PC-9 (cell line): ENCODE data around the gene ATP1A2. TPM values are rescaled to one million over a fixed set of nuclear protein-coding genes. Genes with fewer than 3 reads are reported as not detected.
A peak's percentile ranks its signal among the peaks of the same experiment; 100 is the strongest.

Experiments
- BruUV-seq: library from RNA; stranded (reverse); fragments of 400-500 nt; replicated peaks from 2 replicates; lab custom pipeline; 2021; lab: Mats Ljungman, UMichigan
- CTCF ChIA-PET: fragments of 300-600 bp; sonication (Branson Sonifier 250); formaldehyde crosslinking; loops from one replicate; lab custom pipeline; 2022; ENCODE audit warnings: antibody characterized with exemption; lab: Charles Lee
- POLR2A ChIA-PET: fragments of 300-600 bp; sonication (Branson Sonifier 250); formaldehyde crosslinking; loops from one replicate; lab custom pipeline; 2022; ENCODE audit warnings: antibody characterized with exemption; ENCODE audit not compliant: unreplicated experiment; lab: Charles Lee
- DNase-seq, 2 experiments: peaks; one replicate each; pipeline versions ENCODE4 v3.0.0 to v3.0.0-alpha.2; 2015 to 2022; ENCODE audit warnings: mixed read lengths in 1 of 2
- H2AFZ ChIP-seq: fragments of 200-600 bp; sonication (generic); 2 replicates; pipeline ENCODE4 v1.8.1; 2017; ENCODE audit warnings: antibody characterized with exemption
- H3F3A ChIP-seq: fragments of 200-600 bp; sonication (generic); 2 replicates; pipeline ENCODE4 v1.8.1; 2017; ENCODE audit warnings: antibody characterized with exemption, mild to moderate bottlenecking, low read depth; ENCODE audit not compliant: insufficient read depth
- H3K27ac ChIP-seq: fragments of 200-600 bp; sonication (generic); 2 replicates; pipeline ENCODE4 v1.6.1; 2016; ENCODE audit warnings: mixed run types
- H3K27me3 ChIP-seq: fragments of 200-600 bp; sonication (generic); 2 replicates; pipeline ENCODE4 v1.6.1; 2016; ENCODE audit warnings: low read depth, mixed run types; ENCODE audit not compliant: insufficient read depth
- H3K36me3 ChIP-seq: fragments of 200-600 bp; sonication (generic); 2 replicates; pipeline ENCODE4 v1.6.1; 2016; ENCODE audit warnings: low read depth, mixed run types
- H3K4me1 ChIP-seq: fragments of 200-600 bp; sonication (generic); replicated peaks from 2 replicates; pipeline ENCODE4 v1.6.1; 2016; ENCODE audit warnings: mixed run types; ENCODE audit not compliant: insufficient read depth
- H3K4me2 ChIP-seq: fragments of 200-600 bp; sonication (generic); 2 replicates; pipeline ENCODE4 v1.6.1; 2017; ENCODE audit warnings: mixed run types
- H3K4me3 ChIP-seq: fragments of 200-600 bp; sonication (generic); 2 replicates; pipeline ENCODE4 v1.6.1; 2016; ENCODE audit warnings: mixed run types
- H3K79me2 ChIP-seq: fragments of 200-600 bp; sonication (generic); 2 replicates; pipeline ENCODE4 v1.6.1; 2017; ENCODE audit warnings: low read depth, mixed run types
- H3K9me2 ChIP-seq: fragments of 200-600 bp; sonication (generic); 2 replicates; pipeline ENCODE4 v1.8.1; 2017; ENCODE audit warnings: mild to moderate bottlenecking; ENCODE audit not compliant: insufficient read depth
- H3K9me3 ChIP-seq: fragments of 200-600 bp; sonication (generic); 2 replicates; pipeline ENCODE4 v1.8.1; 2016; ENCODE audit warnings: low read depth; ENCODE audit not compliant: insufficient read depth
- H4K20me1 ChIP-seq: fragments of 200-600 bp; sonication (generic); 2 replicates; pipeline ENCODE4 v1.8.1; 2017; ENCODE audit not compliant: insufficient read depth
- CTCF ChIP-seq: fragments of 200-600 bp; sonication (generic); conservative IDR thresholded peaks from 2 replicates; pipeline ENCODE4 v1.6.1; 2017; ENCODE audit warnings: mixed run types, antibody characterized with exemption, mild to moderate bottlenecking, moderate library complexity
- EZH2 ChIP-seq: fragments of 200-600 bp; sonication (generic); IDR thresholded peaks from 2 replicates; pipeline ENCODE4 v1.8.0; 2017; ENCODE audit warnings: antibody characterized with exemption, low read depth
- intact Hi-C: fragments of 100-400 bp; cut with micrococcal nuclease; formaldehyde crosslinking; loops from one replicate; pipeline ENCODE4 v1.10.0; 2022; ENCODE audit not compliant: unreplicated experiment
- total RNA-seq: library from RNA; stranded (reverse); gene quantifications from 2 replicates; pipeline ENCODE4 v1.2.3, GENCODE V29; 2021

ATP1A2 gene
- total RNA-seq, 1 experiment from 2014 or later, result 1.1 TPM

- ChIA-PET CTCF (interaction anchor here (0.6 kb wide), 1 partner anchor 81 kb away, joined by 3 read pairs; no protein-coding TSS in a partner anchor), POLR2A (interaction anchor here (0.6 kb wide), 2 partner anchors 18 to 39 kb away, joined by 3 to 5 read pairs; no protein-coding TSS in a partner anchor)
- no peak for DNase-seq
- no peaks in the 10 kb centered on the region for H3K27me3 ChIP-seq
- H2AFZ ChIP-seq, result no peak overlapping the region
- no peak overlapping the region for H3K27ac ChIP-seq
- H3F3A ChIP-seq, result peaks cover 19% of the 10 kb centered on the region; the same call in 1 of the 2 replicates
- peaks cover 62% of the 10 kb centered on the region for H3K4me1 ChIP-seq
- no peaks in the 10 kb centered on the region for H4K20me1 ChIP-seq
- no peaks in the 10 kb centered on the region for H3K9me2 ChIP-seq
- H3K9me3 ChIP-seq, result no peaks in the 10 kb centered on the region
- no peaks in the 10 kb centered on the region for H3K79me2 ChIP-seq
- TF ChIP-seq EZH2 (no peak), CTCF (no peak)
- no peak overlapping the region for H3K4me3 ChIP-seq
- no TSS peak for BruUV-seq
- no peaks in the 10 kb centered on the region for H3K36me3 ChIP-seq
- intact Hi-C loops, result no loop called here
- H3K4me2 ChIP-seq, result no peak overlapping the region
Observed at GRCh38 chr1:160127381-160127780, 11.8 kb downstream of the ATP1A2 start.

GRCh38 chr1:160127865-160128523 lies 12.4 kb downstream of the ATP1A2 start:
- ChIA-PET POLR2A (interaction anchor here (0.6 kb wide), 3 partner anchors 18 to 1030 kb away, joined by 3 to 5 read pairs (median 3); no protein-coding TSS in a partner anchor), CTCF (interaction anchor here (0.6 kb wide), 1 partner anchor 82 kb away, joined by 3 read pairs; no protein-coding TSS in a partner anchor)
- Histone ChIP-seq H3K27ac (no peak overlapping the region), H3K36me3 (no peaks in the 10 kb centered on the region), H3K27me3 (no peaks in the 10 kb centered on the region), H3K4me2 (peak overlapping the region; percentile 7; the same call in 1 of the 2 replicates), H3K4me3 (no peak overlapping the region), H3F3A (peaks cover 19% of the 10 kb centered on the region; the same call in 1 of the 2 replicates), H3K9me3 (no peaks in the 10 kb centered on the region), H4K20me1 (no peaks in the 10 kb centered on the region), H2AFZ (0 out of 2 replicates have a peak overlapping the region, but pooled peaks have one; percentile 48), H3K79me2 (no peaks in the 10 kb centered on the region), H3K4me1 (peaks cover 62% of the 10 kb centered on the region), H3K9me2 (no peaks in the 10 kb centered on the region)
- TF ChIP-seq CTCF, result no peak
- TF ChIP-seq EZH2, result no peak
- intact Hi-C loops, result no loop called here
- peak in 1 of 2 experiments; percentile 9 for DNase-seq
- BruUV-seq, result no TSS peak

- Histone ChIP-seq H3K9me2 (no peaks in the 10 kb centered on the region), H3K4me3 (no peak overlapping the region), H3F3A (peaks cover 19% of the 10 kb centered on the region; the same call in 1 of the 2 replicates), H3K4me2 (no peak overlapping the region), H3K27ac (no peak overlapping the region), H3K4me1 (peaks cover 59% of the 10 kb centered on the region), H3K9me3 (no peaks in the 10 kb centered on the region), H3K27me3 (no peaks in the 10 kb centered on the region), H4K20me1 (no peaks in the 10 kb centered on the region), H3K79me2 (no peaks in the 10 kb centered on the region), H2AFZ (no peak overlapping the region), H3K36me3 (no peaks in the 10 kb centered on the region)
- CTCF ChIA-PET, result no interaction called here
- DNase-seq, result no peak
- intact Hi-C loops, result no loop called here
- POLR2A ChIA-PET, result no interaction called here
- no TSS peak for BruUV-seq
- TF ChIP-seq CTCF (no peak), EZH2 (no peak)
Observed at GRCh38 chr1:160128636-160129035, 13.1 kb downstream of the ATP1A2 start.
